OCI-LY7 (cell line): ENCODE results near the gene AGT. TPM values are rescaled to one million over a fixed set of nuclear protein-coding genes. Genes with fewer than 3 reads are reported as not detected.

ENCODE experiments used
- BruUV-seq: library from RNA; stranded (reverse); fragments of 400-500 nt; replicated peaks from 2 replicates; lab custom pipeline; 2021; lab: Mats Ljungman, UMichigan
- CTCF ChIA-PET: fragments of 300-600 bp; sonication (Branson Sonifier 250); formaldehyde crosslinking; loops from one replicate; lab custom pipeline; 2022; ENCODE audit warnings: antibody characterized with exemption; ENCODE audit not compliant: unreplicated experiment; lab: Charles Lee
- POLR2A ChIA-PET: fragments of 300-600 bp; sonication (Branson Sonifier 250); formaldehyde crosslinking; loops from one replicate; lab custom pipeline; 2022; ENCODE audit warnings: antibody characterized with exemption; lab: Charles Lee
- DNase-seq: peaks from one replicate; pipeline ENCODE4 v3.0.0-alpha.2; 2015; ENCODE audit warnings: low spot score
- H2AFZ ChIP-seq: fragments of 200-600 bp; sonication (generic), shearing (Covaris generic); 2 replicates; pipeline ENCODE4 v1.6.1; 2014; ENCODE audit warnings: mild to moderate bottlenecking, antibody characterized with exemption, low read length, moderate library complexity
- H3K27ac ChIP-seq: fragments of 200-600 bp; sonication (generic); 2 replicates; pipeline ENCODE4 v1.5.1; 2014; ENCODE audit warnings: mixed run types, low read depth, mild to moderate bottlenecking, moderate library complexity, low read length, inconsistent platforms; ENCODE audit not compliant: poor library complexity, severe bottlenecking
- H3K36me3 ChIP-seq: fragments of 200-600 bp; sonication (generic); 2 replicates; pipeline ENCODE4 v1.6.1; 2014; ENCODE audit warnings: mild to moderate bottlenecking, antibody characterized with exemption, low read length, moderate library complexity, mixed read lengths; ENCODE audit not compliant: insufficient read depth
- H3K4me1 ChIP-seq: fragments of 200-600 bp; sonication (generic); 2 replicates; pipeline ENCODE4 v1.5.1; 2014; ENCODE audit warnings: mild to moderate bottlenecking, low read length; ENCODE audit not compliant: insufficient read depth, poor library complexity, severe bottlenecking
- H3K4me2 ChIP-seq: fragments of 200-600 bp; sonication (generic); 2 replicates; pipeline ENCODE4 v1.6.1; 2014; ENCODE audit warnings: mild to moderate bottlenecking, low read length
- H3K4me3 ChIP-seq: fragments of 200-600 bp; sonication (generic); 2 replicates; pipeline ENCODE4 v1.5.1; 2014; ENCODE audit warnings: mild to moderate bottlenecking, low read depth, low read length; ENCODE audit not compliant: poor library complexity, severe bottlenecking
- H3K79me2 ChIP-seq: fragments of 200-600 bp; sonication (generic); 2 replicates; pipeline ENCODE4 v1.6.1; 2016; ENCODE audit warnings: low read depth, mild to moderate bottlenecking, low read length, moderate library complexity, mixed read lengths; ENCODE audit not compliant: insufficient read depth
- H3K9me2 ChIP-seq: fragments of 200-600 bp; sonication (generic); 2 replicates; pipeline ENCODE4 v1.6.1; 2016; ENCODE audit warnings: mild to moderate bottlenecking, low read length, mixed read lengths; ENCODE audit not compliant: insufficient read depth
- H3K9me3 ChIP-seq: fragments of 200-600 bp; sonication (generic); 2 replicates; pipeline ENCODE4 v1.6.1; 2014; ENCODE audit warnings: mild to moderate bottlenecking, mixed run types, low read length, mixed read lengths
- H4K20me1 ChIP-seq: fragments of 200-600 bp; sonication (generic); 2 replicates; pipeline ENCODE4 v1.6.1; 2014; ENCODE audit warnings: mild to moderate bottlenecking, antibody characterized with exemption, low read length, moderate library complexity, mixed read lengths; ENCODE audit not compliant: insufficient read depth
- EZH2phosphoT487 ChIP-seq: fragments of 200-600 bp; sonication (generic); IDR thresholded peaks from 2 replicates; pipeline ENCODE4 v1.6.1; 2018; ENCODE audit warnings: low read depth, borderline replicate concordance, mild to moderate bottlenecking, mixed run types, antibody characterized with exemption, low read length, moderate library complexity, mixed read lengths
- intact Hi-C: fragments of 100-400 bp; cut with micrococcal nuclease; formaldehyde crosslinking; loops from one replicate; pipeline ENCODE4 v1.10.0; 2022; ENCODE audit not compliant: unreplicated experiment
- total RNA-seq, 2 experiments: library from RNA; depleted of rRNA in 1 of 2; stranded (reverse); fragments of >200 nt in 1 of 2; shearing (Covaris generic) in 1 of 2; gene quantifications; 2 replicates each; pipeline ENCODE4 v1.2.3, GENCODE V29; 2014 to 2022
- TF ChIP-seq, protein P1 (sequence below): fragments of 200-600 bp; sonication (generic); conservative IDR thresholded peaks from 2 replicates; pipeline ENCODE4 v1.5.1; 2014; ENCODE audit warnings: mild to moderate bottlenecking, antibody characterized with exemption, low read length, moderate library complexity, mixed read lengths

The AGT gene
- total RNA-seq, 2 experiments from 2014 or later, result not detected

DNA sequence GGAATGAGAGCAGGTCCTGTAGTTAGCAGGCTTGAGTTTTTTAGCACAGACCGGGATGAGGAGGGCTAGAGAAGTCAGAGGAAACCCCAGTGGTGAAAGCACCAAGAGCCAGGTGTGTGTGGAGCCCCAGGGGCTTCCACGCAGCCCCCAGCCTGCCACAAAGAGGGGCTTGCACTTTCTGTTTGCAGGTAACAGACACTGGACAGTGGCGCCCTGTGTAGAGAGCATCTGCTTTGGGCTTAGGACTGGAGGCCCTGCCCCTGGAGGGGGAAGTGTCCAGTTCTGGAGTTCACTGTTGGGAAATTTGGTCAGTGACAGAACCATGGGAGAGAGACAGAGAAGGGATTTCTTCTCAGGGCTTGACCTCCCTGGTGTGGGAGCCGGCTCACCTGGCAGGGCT lies 19.5 kb downstream of the AGT start:
- no peak overlapping the region for H3K4me2 ChIP-seq
- intact Hi-C loops, result no loop called here
- DNase-seq, result no peak
- H3K36me3 ChIP-seq, result peaks cover 49% of the 10 kb centered on the region
- H3K4me1 ChIP-seq, result no peaks in the 10 kb centered on the region
- H3K79me2 ChIP-seq, result no peaks in the 10 kb centered on the region
- H3K4me3 ChIP-seq, result no peak overlapping the region
- ChIA-PET POLR2A (no interaction called here), CTCF (no interaction called here)
- H4K20me1 ChIP-seq, result no peaks in the 10 kb centered on the region
- no peaks in the 10 kb centered on the region for H3K9me3 ChIP-seq
- TF ChIP-seq, protein P1, sequence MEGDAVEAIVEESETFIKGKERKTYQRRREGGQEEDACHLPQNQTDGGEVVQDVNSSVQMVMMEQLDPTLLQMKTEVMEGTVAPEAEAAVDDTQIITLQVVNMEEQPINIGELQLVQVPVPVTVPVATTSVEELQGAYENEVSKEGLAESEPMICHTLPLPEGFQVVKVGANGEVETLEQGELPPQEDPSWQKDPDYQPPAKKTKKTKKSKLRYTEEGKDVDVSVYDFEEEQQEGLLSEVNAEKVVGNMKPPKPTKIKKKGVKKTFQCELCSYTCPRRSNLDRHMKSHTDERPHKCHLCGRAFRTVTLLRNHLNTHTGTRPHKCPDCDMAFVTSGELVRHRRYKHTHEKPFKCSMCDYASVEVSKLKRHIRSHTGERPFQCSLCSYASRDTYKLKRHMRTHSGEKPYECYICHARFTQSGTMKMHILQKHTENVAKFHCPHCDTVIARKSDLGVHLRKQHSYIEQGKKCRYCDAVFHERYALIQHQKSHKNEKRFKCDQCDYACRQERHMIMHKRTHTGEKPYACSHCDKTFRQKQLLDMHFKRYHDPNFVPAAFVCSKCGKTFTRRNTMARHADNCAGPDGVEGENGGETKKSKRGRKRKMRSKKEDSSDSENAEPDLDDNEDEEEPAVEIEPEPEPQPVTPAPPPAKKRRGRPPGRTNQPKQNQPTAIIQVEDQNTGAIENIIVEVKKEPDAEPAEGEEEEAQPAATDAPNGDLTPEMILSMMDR, result no peak
- TF ChIP-seq EZH2phosphoT487, result no peak
- H2AFZ ChIP-seq, result no peak overlapping the region
- no peak overlapping the region for H3K27ac ChIP-seq
- no TSS peak for BruUV-seq
- H3K9me2 ChIP-seq, result no peaks in the 10 kb centered on the region

- Histone ChIP-seq H3K79me2 (no peaks in the 10 kb centered on the region), H3K9me3 (no peaks in the 10 kb centered on the region), H4K20me1 (no peaks in the 10 kb centered on the region), H3K4me3 (no peak overlapping the region), H3K9me2 (no peaks in the 10 kb centered on the region), H3K4me2 (no peak overlapping the region), H3K36me3 (peaks cover 54% of the 10 kb centered on the region), H2AFZ (no peak overlapping the region), H3K27ac (no peak overlapping the region), H3K4me1 (no peaks in the 10 kb centered on the region)
- CTCF ChIA-PET, result no interaction called here
- no TSS peak for BruUV-seq
- intact Hi-C loops, result no loop called here
- no peak for DNase-seq
- TF ChIP-seq, protein P1, result no peak
- no peak for TF ChIP-seq EZH2phosphoT487
- POLR2A ChIA-PET, result no interaction called here
Measured at GRCh38 chr1:230693777-230694176, 20.1 kb downstream of the AGT start.

- no peak for DNase-seq
- Histone ChIP-seq H2AFZ (no peak overlapping the region), H3K4me2 (no peak overlapping the region), H3K79me2 (no peaks in the 10 kb centered on the region), H3K27ac (no peak overlapping the region), H3K4me1 (no peaks in the 10 kb centered on the region), H3K4me3 (no peak overlapping the region), H3K9me3 (no peaks in the 10 kb centered on the region), H3K36me3 (peaks cover 59% of the 10 kb centered on the region), H4K20me1 (no peaks in the 10 kb centered on the region), H3K9me2 (no peaks in the 10 kb centered on the region)
- no peak for TF ChIP-seq EZH2phosphoT487
- TF ChIP-seq, protein P1, result no peak
- POLR2A ChIA-PET, result no interaction called here
- intact Hi-C loops, result no loop called here
- BruUV-seq, result no TSS peak
- CTCF ChIA-PET, result no interaction called here
Measured at GRCh38 chr1:230693221-230693620, 20.7 kb downstream of the AGT start.
